IMR-90 (cell line): ENCODE data around the gene LRRC75A. TPM values are rescaled to one million over a fixed set of nuclear protein-coding genes. Genes with fewer than 3 reads are reported as not detected.

Experiments
- ATAC-seq: fragments of 200-7000 bp; cut with Tn5 transposase; 2 replicates; pipeline ENCODE4 v1.9.1; 2020; ENCODE audit warnings: low read depth, mild to moderate bottlenecking, moderate library complexity
- BruUV-seq: library from RNA; stranded (reverse); fragments of 400-500 nt; replicated peaks from 2 replicates; lab custom pipeline; 2021; lab: Mats Ljungman, UMichigan
- CTCF ChIA-PET: fragments of 300-600 bp; formaldehyde crosslinking; extraction: SDS; loops from one replicate; lab custom pipeline; 2021; ENCODE audit warnings: antibody characterized with exemption; lab: Yijun Ruan, JAX
- POLR2A ChIA-PET: fragments of 300-600 bp; sonication (Branson Sonifier 250); formaldehyde crosslinking; loops from one replicate; lab custom pipeline; 2022; ENCODE audit warnings: antibody characterized with exemption; ENCODE audit not compliant: unreplicated experiment; lab: Charles Lee
- DNase-seq: peaks from one replicate; pipeline ENCODE4 v3.0.0; 2013
- H2AFZ ChIP-seq: replicated peaks from 2 replicates; pipeline ENCODE3; 2013; ENCODE audit warnings: low read length, mild to moderate bottlenecking; ENCODE audit not compliant: poor library complexity
- H2AK5ac ChIP-seq: 2 replicates; pipeline ENCODE4 v1.6.1; 2013; ENCODE audit warnings: low read depth, low read length, inconsistent platforms
- H2AK9ac ChIP-seq: replicated peaks from 2 replicates; pipeline ENCODE3; 2013; ENCODE audit warnings: mild to moderate bottlenecking, low read depth, low read length, moderate library complexity; ENCODE audit not compliant: poor library complexity
- H2BK120ac ChIP-seq: 2 replicates; pipeline ENCODE4 v1.6.1; 2013; ENCODE audit warnings: low read depth, low read length, inconsistent platforms
- H2BK15ac ChIP-seq: 3 replicates; pipeline ENCODE4 v1.6.1; 2013; ENCODE audit warnings: low read depth, low read length, inconsistent platforms
- H2BK20ac ChIP-seq: 2 replicates; pipeline ENCODE4 v1.6.1; 2013; ENCODE audit warnings: low read depth, mild to moderate bottlenecking, inconsistent platforms, low read length, moderate library complexity
- H2BK5ac ChIP-seq: 2 replicates; pipeline ENCODE4 v1.6.1; 2013; ENCODE audit warnings: mild to moderate bottlenecking, low read depth, low read length, inconsistent platforms; ENCODE audit not compliant: poor library complexity, severe bottlenecking
- H3K14ac ChIP-seq: replicated peaks from 2 replicates; pipeline ENCODE4 v1.6.1; 2013; ENCODE audit warnings: low read depth, low read length, inconsistent platforms
- H3K18ac ChIP-seq: 2 replicates; pipeline ENCODE4 v1.6.1; 2013; ENCODE audit warnings: low read depth, low read length, control low read depth
- H3K23ac ChIP-seq: 2 replicates; pipeline ENCODE4 v1.6.1; 2013; ENCODE audit warnings: low read depth, low read length, inconsistent platforms
- H3K27ac ChIP-seq: 2 replicates; pipeline ENCODE4 v1.5.1; 2013; ENCODE audit warnings: mild to moderate bottlenecking, control low read depth, low read length; ENCODE audit not compliant: insufficient read depth
- H3K27me3 ChIP-seq: 2 replicates; pipeline ENCODE4 v1.6.1; 2013; ENCODE audit warnings: low read length; ENCODE audit not compliant: control insufficient read depth, insufficient read depth
- H3K36me3 ChIP-seq: 2 replicates; pipeline ENCODE4 v1.6.1; 2013; ENCODE audit warnings: low read length, mixed read lengths; ENCODE audit not compliant: control insufficient read depth, insufficient read depth
- H3K4ac ChIP-seq: 2 replicates; pipeline ENCODE4 v1.6.1; 2013; ENCODE audit warnings: low read depth, low read length, inconsistent platforms
- H3K4me1 ChIP-seq: 2 replicates; pipeline ENCODE4 v1.6.1; 2013; ENCODE audit warnings: low read length, mixed read lengths; ENCODE audit not compliant: control insufficient read depth, insufficient read depth
- H3K4me2 ChIP-seq: 2 replicates; pipeline ENCODE4 v1.6.1; 2013; ENCODE audit warnings: low read depth, mild to moderate bottlenecking, control low read depth, low read length, moderate library complexity
- H3K4me3 ChIP-seq: 2 replicates; pipeline ENCODE4 v1.5.1; 2013; ENCODE audit warnings: low read depth, mild to moderate bottlenecking, control low read depth, low read length, moderate library complexity; ENCODE audit not compliant: insufficient read depth
- H3K56ac ChIP-seq: 2 replicates; pipeline ENCODE4 v1.6.1; 2013; ENCODE audit warnings: low read length, inconsistent platforms; ENCODE audit not compliant: insufficient read depth; ENCODE audit errors: extremely low read depth
- H3K79me1 ChIP-seq, 2 experiments: 2 replicates each; pipeline ENCODE4 v1.6.1; 2013; ENCODE audit warnings: low read length in 2 of 2, inconsistent platforms in 1 of 2, low read depth in 1 of 2
- H3K9ac ChIP-seq: 2 replicates; pipeline ENCODE4 v1.6.1; 2013; ENCODE audit warnings: low read depth, low read length, control low read depth
- H3K9me1 ChIP-seq: 2 replicates; pipeline ENCODE4 v1.6.1; 2013; ENCODE audit warnings: low read length, inconsistent platforms; ENCODE audit not compliant: insufficient read depth
- H3K9me3 ChIP-seq: 2 replicates; pipeline ENCODE4 v1.6.1; 2013; ENCODE audit warnings: low read length; ENCODE audit not compliant: control insufficient read depth, insufficient read depth
- H4K20me1 ChIP-seq: 2 replicates; pipeline ENCODE4 v1.6.1; 2013; ENCODE audit warnings: low read length, inconsistent platforms; ENCODE audit not compliant: insufficient read depth
- H4K5ac ChIP-seq: 2 replicates; pipeline ENCODE4 v1.6.1; 2013; ENCODE audit warnings: mild to moderate bottlenecking, low read depth, low read length, control low read depth
- H4K8ac ChIP-seq, 2 experiments: 2 replicates each; pipeline ENCODE4 v1.6.1; 2013; ENCODE audit warnings: low read depth in 2 of 2, low read length in 2 of 2, control low read depth in 1 of 2, inconsistent platforms in 1 of 2
- H4K91ac ChIP-seq: 2 replicates; pipeline ENCODE4 v1.6.1; 2013; ENCODE audit warnings: low read depth, low read length, inconsistent platforms; ENCODE audit not compliant: insufficient read depth
- BHLHE40 ChIP-seq: fragments of 150-350 bp; IDR thresholded peaks from 2 replicates; pipeline ENCODE4 v1.6.1; 2016; ENCODE audit warnings: mild to moderate bottlenecking, low read depth, low read length
- CEBPB ChIP-seq: IDR thresholded peaks from 2 replicates; pipeline ENCODE4 v1.6.1; 2012; ENCODE audit warnings: low read depth, low read length, improper control_type of control experiment
- CHD1 ChIP-seq: IDR thresholded peaks from 2 replicates; pipeline ENCODE4 v1.6.1; 2012; ENCODE audit warnings: low read depth, low read length, improper control_type of control experiment
- FOS ChIP-seq: fragments of 150-350 bp; IDR thresholded peaks from 2 replicates; pipeline ENCODE4 v1.6.1; 2016; ENCODE audit warnings: low read depth, low read length
- MAFK ChIP-seq: IDR thresholded peaks from 2 replicates; pipeline ENCODE4 v1.6.1; 2012; ENCODE audit warnings: low read depth, low read length, improper control_type of control experiment
- MAZ ChIP-seq: IDR thresholded peaks from 2 replicates; pipeline ENCODE4 v1.6.1; 2012; ENCODE audit warnings: low read depth, mild to moderate bottlenecking, low read length, improper control_type of control experiment, moderate library complexity, borderline replicate concordance
- MXI1 ChIP-seq: IDR thresholded peaks from 2 replicates; pipeline ENCODE4 v1.6.1; 2012; ENCODE audit warnings: low read depth, mild to moderate bottlenecking, low read length, moderate library complexity, borderline replicate concordance
- NFE2L2 ChIP-seq: fragments of 150-350 bp; IDR thresholded peaks from 2 replicates; pipeline ENCODE4 v1.6.1; 2016; ENCODE audit warnings: low read depth, mild to moderate bottlenecking, low read length
- POLR2A ChIP-seq: IDR thresholded peaks from 2 replicates; pipeline ENCODE4 v1.6.1; 2012; ENCODE audit warnings: mild to moderate bottlenecking, low read depth, low read length
- RAD21 ChIP-seq: IDR thresholded peaks from 2 replicates; pipeline ENCODE4 v1.6.1; 2012; ENCODE audit warnings: low read length, improper control_type of control experiment
- RCOR1 ChIP-seq: IDR thresholded peaks from 2 replicates; pipeline ENCODE4 v1.6.1; 2012; ENCODE audit warnings: mild to moderate bottlenecking, low read length, improper control_type of control experiment; ENCODE audit not compliant: insufficient replicate concordance
- RFX5 ChIP-seq: IDR thresholded peaks from 2 replicates; pipeline ENCODE4 v1.8.0; 2012; ENCODE audit warnings: low read depth, mild to moderate bottlenecking, low read length, moderate library complexity
- SMC3 ChIP-seq: fragments of 150-350 bp; IDR thresholded peaks from 2 replicates; pipeline ENCODE4 v1.6.1; 2016; ENCODE audit warnings: low read depth, mild to moderate bottlenecking, antibody characterized with exemption, low read length, moderate library complexity
- WGBS, 2 experiments: methylation state at CpG; one replicate each; pipeline versions ENCODE4 v1.1.5 to v1.1.7; 2013; ENCODE audit warnings: missing lambda C conversion rate in 2 of 2; ENCODE audit not compliant: insufficient read length in 1 of 2; ENCODE audit errors: extremely low coverage in 2 of 2; 5-methylcytosine and 5-hydroxymethylcytosine counted together
- dilution Hi-C: fragments of 300-500 bp; cut with HindIII; formaldehyde crosslinking; loops from one replicate; pipeline ENCODE4 v1.14.3; 2018; ENCODE audit warnings: low sequenced_read_pairs; ENCODE audit not compliant: unreplicated experiment
- in situ Hi-C: fragments of 300-500 bp; cut with MboI; formaldehyde crosslinking; loops from 3 replicates; pipeline ENCODE4 v1.14.3; 2019; ENCODE audit warnings: low sequenced_read_pairs, inconsistent platforms, mixed read lengths
- intact Hi-C: fragments of 100-400 bp; cut with micrococcal nuclease; formaldehyde crosslinking; loops from 2 replicates; pipeline ENCODE4 v1.10.0; 2022
- polyA plus RNA-seq, 3 experiments: library from polyadenylated mRNA; depleted of rRNA; stranded (reverse); fragments of >200 nt; gene quantifications; 2 replicates each; pipeline ENCODE4 v1.2.3, GENCODE V29; 2012; ENCODE audit warnings: low replicate concordance in 1 of 3
- total RNA-seq: library from RNA; depleted of rRNA; stranded (reverse); fragments of >200 nt; gene quantifications from 2 replicates; pipeline ENCODE4 v1.2.3, GENCODE V29; 2012
- TF ChIP-seq, protein P1 (sequence below): conservative IDR thresholded peaks from 2 replicates; pipeline ENCODE4 v1.5.1; 2012; ENCODE audit warnings: mild to moderate bottlenecking, low read depth, low read length, improper control_type of control experiment
- TF ChIP-seq, protein P2 (sequence below): fragments of 150-350 bp; IDR thresholded peaks from 2 replicates; pipeline ENCODE4 v1.6.1; 2017; ENCODE audit warnings: mild to moderate bottlenecking, antibody characterized with exemption, low read length, low read depth
- TF ChIP-seq, protein P3 (sequence below): fragments of 150-350 bp; IDR thresholded peaks from 2 replicates; pipeline ENCODE4 v1.6.1; 2016; ENCODE audit warnings: low read depth, mild to moderate bottlenecking, low read length, moderate library complexity, borderline replicate concordance

LRRC75A gene
- total and polyA plus RNA-seq, 2 of the 4 experiments (the other 2 are of a cell fraction): 0.72 to 1.0 TPM

DNA sequence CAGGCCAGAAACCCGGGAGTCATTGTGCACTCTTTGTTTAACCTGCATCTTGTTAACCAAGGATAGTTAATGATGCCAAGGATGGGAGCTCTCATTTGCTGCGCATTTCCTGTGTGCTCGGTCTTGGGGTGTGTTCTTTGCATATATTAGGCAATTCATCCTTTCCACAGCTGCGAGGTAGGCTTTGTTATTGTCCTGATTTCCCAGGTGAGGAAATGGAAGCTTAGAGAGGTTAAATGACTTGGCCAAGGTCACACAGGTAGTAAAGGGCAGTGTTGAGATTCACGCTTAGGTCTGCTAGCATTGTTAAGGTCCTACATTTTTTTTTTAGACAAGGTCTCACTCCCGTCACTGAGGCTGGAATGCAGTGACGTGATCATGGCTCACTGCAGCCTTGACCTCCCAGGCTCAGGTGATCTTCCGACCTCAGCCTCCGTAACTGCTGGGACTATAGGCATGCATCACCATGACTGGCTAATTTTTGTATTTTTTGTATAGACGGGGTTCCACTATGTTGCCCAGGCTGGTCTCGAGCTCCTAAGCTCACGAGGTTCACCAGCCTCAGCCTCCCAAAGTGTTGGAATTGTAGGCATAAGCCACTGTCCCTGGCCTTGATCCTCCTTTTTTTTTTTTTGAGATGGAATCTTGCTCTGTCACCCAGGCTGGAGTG, 5.0 kb upstream of the LRRC75A start:
- H3K79me1 ChIP-seq: no peaks in the 10 kb centered on the region
- in situ Hi-C loops (no loop called here), intact Hi-C loops (no loop called here), dilution Hi-C loops (no loop called here)
- H3K9me1 ChIP-seq: no peaks in the 10 kb centered on the region
- CTCF ChIA-PET: no interaction called here
- no peak overlapping the region for H3K56ac ChIP-seq
- no peak overlapping the region for H3K4ac ChIP-seq
- H3K4me1 ChIP-seq: no peaks in the 10 kb centered on the region
- no peak overlapping the region for H3K27ac ChIP-seq
- H2BK15ac ChIP-seq: no peak overlapping the region
- no peak overlapping the region for H4K5ac ChIP-seq
- H3K4me3 ChIP-seq: no peak overlapping the region
- no peak overlapping the region for H2BK120ac ChIP-seq
- H4K8ac ChIP-seq: no peak overlapping the region
- H3K9ac ChIP-seq: no peak overlapping the region
- H4K91ac ChIP-seq: no peak overlapping the region
- POLR2A ChIA-PET: no interaction called here
- no peak overlapping the region for H2AK9ac ChIP-seq
- no peak for DNase-seq
- H3K36me3 ChIP-seq: no peaks in the 10 kb centered on the region
- TF ChIP-seq, protein P1, sequence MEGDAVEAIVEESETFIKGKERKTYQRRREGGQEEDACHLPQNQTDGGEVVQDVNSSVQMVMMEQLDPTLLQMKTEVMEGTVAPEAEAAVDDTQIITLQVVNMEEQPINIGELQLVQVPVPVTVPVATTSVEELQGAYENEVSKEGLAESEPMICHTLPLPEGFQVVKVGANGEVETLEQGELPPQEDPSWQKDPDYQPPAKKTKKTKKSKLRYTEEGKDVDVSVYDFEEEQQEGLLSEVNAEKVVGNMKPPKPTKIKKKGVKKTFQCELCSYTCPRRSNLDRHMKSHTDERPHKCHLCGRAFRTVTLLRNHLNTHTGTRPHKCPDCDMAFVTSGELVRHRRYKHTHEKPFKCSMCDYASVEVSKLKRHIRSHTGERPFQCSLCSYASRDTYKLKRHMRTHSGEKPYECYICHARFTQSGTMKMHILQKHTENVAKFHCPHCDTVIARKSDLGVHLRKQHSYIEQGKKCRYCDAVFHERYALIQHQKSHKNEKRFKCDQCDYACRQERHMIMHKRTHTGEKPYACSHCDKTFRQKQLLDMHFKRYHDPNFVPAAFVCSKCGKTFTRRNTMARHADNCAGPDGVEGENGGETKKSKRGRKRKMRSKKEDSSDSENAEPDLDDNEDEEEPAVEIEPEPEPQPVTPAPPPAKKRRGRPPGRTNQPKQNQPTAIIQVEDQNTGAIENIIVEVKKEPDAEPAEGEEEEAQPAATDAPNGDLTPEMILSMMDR: no peak
- no peak for TF ChIP-seq FOS
- no peak for TF ChIP-seq RFX5
- TF ChIP-seq, protein P2, sequence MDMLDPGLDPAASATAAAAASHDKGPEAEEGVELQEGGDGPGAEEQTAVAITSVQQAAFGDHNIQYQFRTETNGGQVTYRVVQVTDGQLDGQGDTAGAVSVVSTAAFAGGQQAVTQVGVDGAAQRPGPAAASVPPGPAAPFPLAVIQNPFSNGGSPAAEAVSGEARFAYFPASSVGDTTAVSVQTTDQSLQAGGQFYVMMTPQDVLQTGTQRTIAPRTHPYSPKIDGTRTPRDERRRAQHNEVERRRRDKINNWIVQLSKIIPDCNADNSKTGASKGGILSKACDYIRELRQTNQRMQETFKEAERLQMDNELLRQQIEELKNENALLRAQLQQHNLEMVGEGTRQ: no peak
- no peak for TF ChIP-seq RAD21
- no peak for TF ChIP-seq MXI1
- no peak for TF ChIP-seq MAZ
- TF ChIP-seq SMC3: no peak
- no peak for TF ChIP-seq CEBPB
- TF ChIP-seq, protein P3, sequence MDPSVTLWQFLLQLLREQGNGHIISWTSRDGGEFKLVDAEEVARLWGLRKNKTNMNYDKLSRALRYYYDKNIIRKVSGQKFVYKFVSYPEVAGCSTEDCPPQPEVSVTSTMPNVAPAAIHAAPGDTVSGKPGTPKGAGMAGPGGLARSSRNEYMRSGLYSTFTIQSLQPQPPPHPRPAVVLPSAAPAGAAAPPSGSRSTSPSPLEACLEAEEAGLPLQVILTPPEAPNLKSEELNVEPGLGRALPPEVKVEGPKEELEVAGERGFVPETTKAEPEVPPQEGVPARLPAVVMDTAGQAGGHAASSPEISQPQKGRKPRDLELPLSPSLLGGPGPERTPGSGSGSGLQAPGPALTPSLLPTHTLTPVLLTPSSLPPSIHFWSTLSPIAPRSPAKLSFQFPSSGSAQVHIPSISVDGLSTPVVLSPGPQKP: no peak
- no peak for TF ChIP-seq CHD1
- TF ChIP-seq RCOR1: no peak
- TF ChIP-seq POLR2A: no peak
- TF ChIP-seq NFE2L2: no peak
- no peak for TF ChIP-seq MAFK
- no peak for TF ChIP-seq BHLHE40
- no peaks in the 10 kb centered on the region for H4K20me1 ChIP-seq
- H2AK5ac ChIP-seq: no peak overlapping the region
- H2AFZ ChIP-seq: no peak overlapping the region
- H3K23ac ChIP-seq: no peak overlapping the region
- peaks cover 55% of the 10 kb centered on the region for H3K27me3 ChIP-seq
- WGBS, 2 experiments: 75% methylated on average over 4 of the region's 12 CpGs; no CpG with 5 or more reads in 1 of the 2 experiments
- H3K9me3 ChIP-seq: no peaks in the 10 kb centered on the region
- no peak for ATAC-seq
- H2BK5ac ChIP-seq: no peak overlapping the region
- H3K4me2 ChIP-seq: no peak overlapping the region
- no peak overlapping the region for H3K14ac ChIP-seq
- H2BK20ac ChIP-seq: no peak overlapping the region
- no TSS peak for BruUV-seq
- no peak overlapping the region for H3K18ac ChIP-seq
